ENCODE measurements around the gene PIK3CA.
"Not testable (repeated sequence)": the region's sequence is repeated elsewhere in the genome, so short reads cannot be mapped to it uniquely, and the experiment has no call there.

The PIK3CA gene

GRCh38 chr3:179215550-179215949, 67.4 kb downstream of the PIK3CA start:
- H3K36me3 Mint-ChIP-seq, H3K9me3 Mint-ChIP-seq, H3K4me3 Mint-ChIP-seq, H3K4me1 Mint-ChIP-seq, H3K27me3 Mint-ChIP-seq, H3K27ac Mint-ChIP-seq: not testable (repeated sequence)

- H3K36me3 Mint-ChIP-seq, H3K9me3 Mint-ChIP-seq, H3K27ac Mint-ChIP-seq, H3K4me3 Mint-ChIP-seq, H3K27me3 Mint-ChIP-seq, H3K4me1 Mint-ChIP-seq: not testable (repeated sequence)
These were observed 70.1 kb downstream of the PIK3CA start for GRCh38 chr3:179218213-179218612.

GRCh38 chr3:179223548-179223947, 75.4 kb downstream of the PIK3CA start:
- Mint-ChIP-seq H3K4me3 (no peak overlapping the region), H3K27me3 (no peaks in the 10 kb centered on the region), H3K4me1 (peaks cover 6% of the 10 kb centered on the region), H3K36me3 (peaks cover 4% of the 10 kb centered on the region), H3K9me3 (no peaks in the 10 kb centered on the region), H3K27ac (peak overlapping the region; percentile 19)

GRCh38 chr3:179224584-179224983, 76.4 kb downstream of the PIK3CA start:
- H3K4me3 Mint-ChIP-seq: no peak overlapping the region
- peaks cover 4% of the 10 kb centered on the region for H3K36me3 Mint-ChIP-seq
- H3K9me3 Mint-ChIP-seq: no peaks in the 10 kb centered on the region
- no peak overlapping the region for H3K27ac Mint-ChIP-seq
- H3K27me3 Mint-ChIP-seq: no peaks in the 10 kb centered on the region
- H3K4me1 Mint-ChIP-seq: peaks cover 6% of the 10 kb centered on the region

GRCh38 chr3:179227349-179227748, 79.2 kb downstream of the PIK3CA start:
- H3K4me3 Mint-ChIP-seq: no peak overlapping the region
- peaks cover 16% of the 10 kb centered on the region for H3K36me3 Mint-ChIP-seq
- H3K9me3 Mint-ChIP-seq: no peaks in the 10 kb centered on the region
- H3K4me1 Mint-ChIP-seq: peaks cover 6% of the 10 kb centered on the region
- no peaks in the 10 kb centered on the region for H3K27me3 Mint-ChIP-seq
- peak overlapping the region; percentile 30 for H3K27ac Mint-ChIP-seq

- H3K27ac Mint-ChIP-seq: no peak overlapping the region
- peaks cover 20% of the 10 kb centered on the region for H3K36me3 Mint-ChIP-seq
- H3K4me3 Mint-ChIP-seq: no peak overlapping the region
- no peaks in the 10 kb centered on the region for H3K9me3 Mint-ChIP-seq
- H3K4me1 Mint-ChIP-seq: peaks cover 6% of the 10 kb centered on the region
- H3K27me3 Mint-ChIP-seq: no peaks in the 10 kb centered on the region
These were observed 81.0 kb downstream of the PIK3CA start for GRCh38 chr3:179229177-179229576.

GRCh38 chr3:179233043-179233442, 84.9 kb downstream of the PIK3CA start:
- no peaks in the 10 kb centered on the region for H3K27me3 Mint-ChIP-seq
- H3K27ac Mint-ChIP-seq: no peak overlapping the region
- peaks cover 11% of the 10 kb centered on the region for H3K4me1 Mint-ChIP-seq
- peaks cover 20% of the 10 kb centered on the region for H3K36me3 Mint-ChIP-seq
- H3K4me3 Mint-ChIP-seq: no peak overlapping the region
- H3K9me3 Mint-ChIP-seq: no peaks in the 10 kb centered on the region

- peaks cover 11% of the 10 kb centered on the region for H3K4me1 Mint-ChIP-seq
- peaks cover 20% of the 10 kb centered on the region for H3K36me3 Mint-ChIP-seq
- H3K4me3 Mint-ChIP-seq: no peak overlapping the region
- H3K9me3 Mint-ChIP-seq: no peaks in the 10 kb centered on the region
- H3K27ac Mint-ChIP-seq: no peak overlapping the region
- H3K27me3 Mint-ChIP-seq: no peaks in the 10 kb centered on the region
These were observed 86.0 kb downstream of the PIK3CA start for GRCh38 chr3:179234199-179234598.

GRCh38 chr3:179236669-179237301, 88.6 kb downstream of the PIK3CA start:
- Mint-ChIP-seq H3K4me1 (peaks cover 14% of the 10 kb centered on the region), H3K27ac (no peak overlapping the region), H3K36me3 (peaks cover 11% of the 10 kb centered on the region), H3K27me3 (no peaks in the 10 kb centered on the region), H3K4me3 (no peak overlapping the region), H3K9me3 (no peaks in the 10 kb centered on the region)

- not testable (repeated sequence) for H3K27me3 Mint-ChIP-seq, H3K9me3 Mint-ChIP-seq, H3K27ac Mint-ChIP-seq, H3K4me3 Mint-ChIP-seq, H3K36me3 Mint-ChIP-seq
- H3K4me1 Mint-ChIP-seq: peaks cover 12% of the 10 kb centered on the region
These were observed 92.1 kb downstream of the PIK3CA start for GRCh38 chr3:179240299-179240698.

- not testable (repeated sequence) for H3K27me3 Mint-ChIP-seq, H3K27ac Mint-ChIP-seq, H3K4me3 Mint-ChIP-seq, H3K4me1 Mint-ChIP-seq, H3K36me3 Mint-ChIP-seq, H3K9me3 Mint-ChIP-seq
These were observed 94.7 kb downstream of the PIK3CA start for GRCh38 chr3:179242859-179243258.

- Mint-ChIP-seq H3K9me3 (no peaks in the 10 kb centered on the region), H3K36me3 (no peaks in the 10 kb centered on the region), H3K4me1 (peaks cover 3% of the 10 kb centered on the region), H3K27ac (no peak overlapping the region), H3K4me3 (no peak overlapping the region), H3K27me3 (no peaks in the 10 kb centered on the region)
These were observed 96.7 kb downstream of the PIK3CA start for GRCh38 chr3:179244878-179245277.

GRCh38 chr3:179247289-179248015, 99.3 kb downstream of the PIK3CA start:
- H3K4me3 Mint-ChIP-seq: no peak overlapping the region
- no peaks in the 10 kb centered on the region for H3K9me3 Mint-ChIP-seq
- H3K4me1 Mint-ChIP-seq: no peaks in the 10 kb centered on the region
- H3K27me3 Mint-ChIP-seq: no peaks in the 10 kb centered on the region
- no peak overlapping the region for H3K27ac Mint-ChIP-seq
- peaks cover 1% of the 10 kb centered on the region for H3K36me3 Mint-ChIP-seq

- Mint-ChIP-seq H3K9me3 (no peaks in the 10 kb centered on the region), H3K4me3 (no peak within 1 kb of the TSS)
These were observed 102.8 kb downstream of the PIK3CA start, which contains the start of gene KCNMB3 for GRCh38 chr3:179250803-179251476. KCNMB3 (minus strand) TSS chr3:179251114; CDS start chr3:179250990, 124 bp downstream.

GRCh38 chr3:179256813-179257212, 108.7 kb downstream of the PIK3CA start:
- Mint-ChIP-seq H3K27me3 (no peaks in the 10 kb centered on the region), H3K4me1 (peaks cover 19% of the 10 kb centered on the region), H3K36me3 (peaks cover 1% of the 10 kb centered on the region), H3K27ac (no peak overlapping the region), H3K4me3 (no peak overlapping the region), H3K9me3 (peaks cover 5% of the 10 kb centered on the region)

More at GRCh38 chr3:179250803-179251476, 102.8 kb downstream of the PIK3CA start, which contains the start of gene KCNMB3:
- Mint-ChIP-seq H3K27me3 (no peaks in the 10 kb centered on the region), H3K36me3 (peaks cover 1% of the 10 kb centered on the region), H3K27ac (no peak within 1 kb of the TSS), H3K4me1 (no peaks in the 10 kb centered on the region)

- not testable (repeated sequence) for H3K4me3 Mint-ChIP-seq, H3K36me3 Mint-ChIP-seq, H3K9me3 Mint-ChIP-seq, H3K27me3 Mint-ChIP-seq, H3K27ac Mint-ChIP-seq
- H3K4me1 Mint-ChIP-seq: peaks cover 24% of the 10 kb centered on the region
These were observed 109.6 kb downstream of the PIK3CA start for GRCh38 chr3:179257742-179258141.
